Measurements from ENCODE around the gene RC3H2.
"Not testable (repeated sequence)": the region's sequence is repeated elsewhere in the genome, so short reads cannot be mapped to it uniquely, and the experiment has no call there.

The RC3H2 gene

GRCh38 chr9:122845116-122845515 is 60.0 kb downstream of the RC3H2 start:
- Mint-ChIP-seq H3K9me3 (no peaks in the 10 kb centered on the region), H3K36me3 (ENCODE audit: low read depth) (peaks cover 28% of the 10 kb centered on the region), H3K27me3 (ENCODE audit: low read depth) (no peaks in the 10 kb centered on the region), H3K4me3 (no peak overlapping the region), H3K27ac (no peak overlapping the region), H3K4me1 (ENCODE audit: low read depth) (peaks cover 35% of the 10 kb centered on the region)

GRCh38 chr9:122844137-122844536 is 61.0 kb downstream of the RC3H2 start:
- H3K9me3 Mint-ChIP-seq, result no peaks in the 10 kb centered on the region
- no peak overlapping the region for H3K27ac Mint-ChIP-seq
- H3K36me3 Mint-ChIP-seq (ENCODE audit: low read depth), result peaks cover 25% of the 10 kb centered on the region
- H3K27me3 Mint-ChIP-seq (ENCODE audit: low read depth), result no peaks in the 10 kb centered on the region
- peaks cover 32% of the 10 kb centered on the region for H3K4me1 Mint-ChIP-seq (ENCODE audit: low read depth)
- H3K4me3 Mint-ChIP-seq, result no peak overlapping the region

GRCh38 chr9:122841501-122841900 is 63.7 kb downstream of the RC3H2 start:
- no peaks in the 10 kb centered on the region for H3K9me3 Mint-ChIP-seq
- no peak overlapping the region for H3K4me3 Mint-ChIP-seq
- peak overlapping the region; percentile 19 for H3K27ac Mint-ChIP-seq
- peaks cover 26% of the 10 kb centered on the region for H3K4me1 Mint-ChIP-seq (ENCODE audit: low read depth)
- no peaks in the 10 kb centered on the region for H3K27me3 Mint-ChIP-seq (ENCODE audit: low read depth)
- peaks cover 17% of the 10 kb centered on the region for H3K36me3 Mint-ChIP-seq (ENCODE audit: low read depth)

- not testable (repeated sequence) for H3K9me3 Mint-ChIP-seq; H3K4me3 Mint-ChIP-seq; H3K27ac Mint-ChIP-seq; H3K36me3 Mint-ChIP-seq (ENCODE audit: low read depth); H3K27me3 Mint-ChIP-seq (ENCODE audit: low read depth)
- H3K4me1 Mint-ChIP-seq (ENCODE audit: low read depth), result peaks cover 18% of the 10 kb centered on the region
Measured at GRCh38 chr9:122838441-122838840, 66.7 kb downstream of the RC3H2 start.

- Mint-ChIP-seq H3K27ac (no peak overlapping the region), H3K4me3 (no peak overlapping the region), H3K4me1 (ENCODE audit: low read depth) (peaks cover 15% of the 10 kb centered on the region), H3K36me3 (ENCODE audit: low read depth) (no peaks in the 10 kb centered on the region), H3K9me3 (no peaks in the 10 kb centered on the region), H3K27me3 (ENCODE audit: low read depth) (no peaks in the 10 kb centered on the region)
Measured at GRCh38 chr9:122837266-122837850, 67.8 kb downstream of the RC3H2 start.

GRCh38 chr9:122835313-122835731 is 69.8 kb downstream of the RC3H2 start:
- Mint-ChIP-seq H3K4me3 (peak overlapping the region; percentile 46), H3K9me3 (no peaks in the 10 kb centered on the region), H3K27me3 (ENCODE audit: low read depth) (no peaks in the 10 kb centered on the region), H3K4me1 (ENCODE audit: low read depth) (peaks cover 15% of the 10 kb centered on the region), H3K27ac (peak overlapping the region; percentile 56), H3K36me3 (ENCODE audit: low read depth) (no peaks in the 10 kb centered on the region)

- H3K27ac Mint-ChIP-seq, result no peak overlapping the region
- no peaks in the 10 kb centered on the region for H3K9me3 Mint-ChIP-seq
- H3K4me3 Mint-ChIP-seq, result no peak overlapping the region
Measured at GRCh38 chr9:122832194-122832593, 73.0 kb downstream of the RC3H2 start.

GRCh38 chr9:122828965-122829284 is 76.2 kb downstream of the RC3H2 start:
- H3K27me3 Mint-ChIP-seq (ENCODE audit: low read depth); H3K9me3 Mint-ChIP-seq; H3K36me3 Mint-ChIP-seq (ENCODE audit: low read depth): not testable (repeated sequence)
- Mint-ChIP-seq H3K4me3 (peak overlapping the region; percentile 99), H3K4me1 (ENCODE audit: low read depth) (peaks cover 27% of the 10 kb centered on the region), H3K27ac (peak overlapping the region; percentile 87)

More at GRCh38 chr9:122832194-122832593, 73.0 kb downstream of the RC3H2 start:
- H3K4me1 Mint-ChIP-seq (ENCODE audit: low read depth), result peaks cover 19% of the 10 kb centered on the region
- no peaks in the 10 kb centered on the region for H3K27me3 Mint-ChIP-seq (ENCODE audit: low read depth)
- H3K36me3 Mint-ChIP-seq (ENCODE audit: low read depth), result no peaks in the 10 kb centered on the region

GRCh38 chr9:122827761-122828093 is 77.4 kb downstream of the RC3H2 start:
- Mint-ChIP-seq H3K27ac (peak overlapping the region; percentile 87), H3K4me1 (ENCODE audit: low read depth) (peaks cover 31% of the 10 kb centered on the region), H3K36me3 (ENCODE audit: low read depth) (peaks cover 14% of the 10 kb centered on the region), H3K4me3 (peak overlapping the region; percentile 99), H3K27me3 (ENCODE audit: low read depth) (no peaks in the 10 kb centered on the region), H3K9me3 (no peaks in the 10 kb centered on the region)

GRCh38 chr9:122822938-122823337 is 82.2 kb downstream of the RC3H2 start:
- H3K4me3 Mint-ChIP-seq, result no peak overlapping the region
- H3K4me1 Mint-ChIP-seq (ENCODE audit: low read depth), result peaks cover 48% of the 10 kb centered on the region
- H3K27ac Mint-ChIP-seq, result no peak overlapping the region
- peaks cover 32% of the 10 kb centered on the region for H3K36me3 Mint-ChIP-seq (ENCODE audit: low read depth)
- no peaks in the 10 kb centered on the region for H3K27me3 Mint-ChIP-seq (ENCODE audit: low read depth)
- H3K9me3 Mint-ChIP-seq, result no peaks in the 10 kb centered on the region

GRCh38 chr9:122822056-122822455 is 83.1 kb downstream of the RC3H2 start:
- Mint-ChIP-seq H3K27ac (no peak overlapping the region), H3K9me3 (no peaks in the 10 kb centered on the region), H3K4me1 (ENCODE audit: low read depth) (peaks cover 43% of the 10 kb centered on the region), H3K4me3 (no peak overlapping the region), H3K27me3 (ENCODE audit: low read depth) (no peaks in the 10 kb centered on the region), H3K36me3 (ENCODE audit: low read depth) (peaks cover 32% of the 10 kb centered on the region)

- H3K4me1 Mint-ChIP-seq (ENCODE audit: low read depth), result peaks cover 41% of the 10 kb centered on the region
- no peaks in the 10 kb centered on the region for H3K27me3 Mint-ChIP-seq (ENCODE audit: low read depth)
- H3K27ac Mint-ChIP-seq, result peak overlapping the region; percentile 36
- peaks cover 31% of the 10 kb centered on the region for H3K36me3 Mint-ChIP-seq (ENCODE audit: low read depth)
- no peak overlapping the region for H3K4me3 Mint-ChIP-seq
- no peaks in the 10 kb centered on the region for H3K9me3 Mint-ChIP-seq
Measured at GRCh38 chr9:122821278-122821943, 83.7 kb downstream of the RC3H2 start.

GRCh38 chr9:122820490-122820845 is 84.7 kb downstream of the RC3H2 start:
- Mint-ChIP-seq H3K4me3 (no peak overlapping the region), H3K27ac (no peak overlapping the region), H3K4me1 (ENCODE audit: low read depth) (peaks cover 44% of the 10 kb centered on the region), H3K9me3 (no peaks in the 10 kb centered on the region), H3K36me3 (ENCODE audit: low read depth) (peaks cover 30% of the 10 kb centered on the region), H3K27me3 (ENCODE audit: low read depth) (no peaks in the 10 kb centered on the region)

- H3K36me3 Mint-ChIP-seq (ENCODE audit: low read depth), result peaks cover 31% of the 10 kb centered on the region
- no peaks in the 10 kb centered on the region for H3K9me3 Mint-ChIP-seq
- no peak overlapping the region for H3K27ac Mint-ChIP-seq
- no peak overlapping the region for H3K4me3 Mint-ChIP-seq
- peaks cover 45% of the 10 kb centered on the region for H3K4me1 Mint-ChIP-seq (ENCODE audit: low read depth)
- no peaks in the 10 kb centered on the region for H3K27me3 Mint-ChIP-seq (ENCODE audit: low read depth)
Measured at GRCh38 chr9:122819791-122820489, 85.2 kb downstream of the RC3H2 start.

- Mint-ChIP-seq H3K27me3 (ENCODE audit: low read depth) (no peaks in the 10 kb centered on the region), H3K27ac (no peak overlapping the region), H3K9me3 (no peaks in the 10 kb centered on the region), H3K36me3 (ENCODE audit: low read depth) (peaks cover 31% of the 10 kb centered on the region), H3K4me3 (no peak overlapping the region), H3K4me1 (ENCODE audit: low read depth) (peaks cover 39% of the 10 kb centered on the region)
Measured at GRCh38 chr9:122819326-122819725, 85.8 kb downstream of the RC3H2 start.
